DOHH2 (cell line): ENCODE results near the gene L1CAM.

Source experiments
- CTCF ChIP-seq: fragments of 200-600 bp; sonication (generic); IDR thresholded peaks from one replicate; pipeline ENCODE4 v1.5.1; 2014; ENCODE audit warnings: antibody characterized with exemption, mild to moderate bottlenecking, low read depth, low read length; ENCODE audit not compliant: poor library complexity, severe bottlenecking
- EZH2phosphoT487 ChIP-seq: fragments of 200-600 bp; sonication (generic); IDR thresholded peaks from 2 replicates; pipeline ENCODE4 v1.6.1; 2017; ENCODE audit warnings: borderline replicate concordance, mild to moderate bottlenecking, antibody characterized with exemption, low read length, moderate library complexity, mixed read lengths

GRCh38 chrX:153882086-153882498, 3.9 kb downstream of the L1CAM start:
- no peak for TF ChIP-seq CTCF
- TF ChIP-seq EZH2phosphoT487 = no peak
